GM10266 (cell line): ENCODE data around the gene LIPI.
"Not testable (repeated sequence)": the region's sequence is repeated elsewhere in the genome, so short reads cannot be mapped to it uniquely, and the experiment has no call there.

ENCODE experiments used
- DNase-seq: peaks from one replicate; pipeline ENCODE4 v3.0.0; 2012; ENCODE audit errors: extremely low spot score
- TF ChIP-seq, protein P1 (sequence below): IDR thresholded peaks from 2 replicates; pipeline ENCODE4 v1.5.1; 2012; ENCODE audit warnings: mild to moderate bottlenecking, low read depth; ENCODE audit not compliant: control insufficient read depth, insufficient read depth; ENCODE audit errors: missing control alignments

LIPI gene

DNA sequence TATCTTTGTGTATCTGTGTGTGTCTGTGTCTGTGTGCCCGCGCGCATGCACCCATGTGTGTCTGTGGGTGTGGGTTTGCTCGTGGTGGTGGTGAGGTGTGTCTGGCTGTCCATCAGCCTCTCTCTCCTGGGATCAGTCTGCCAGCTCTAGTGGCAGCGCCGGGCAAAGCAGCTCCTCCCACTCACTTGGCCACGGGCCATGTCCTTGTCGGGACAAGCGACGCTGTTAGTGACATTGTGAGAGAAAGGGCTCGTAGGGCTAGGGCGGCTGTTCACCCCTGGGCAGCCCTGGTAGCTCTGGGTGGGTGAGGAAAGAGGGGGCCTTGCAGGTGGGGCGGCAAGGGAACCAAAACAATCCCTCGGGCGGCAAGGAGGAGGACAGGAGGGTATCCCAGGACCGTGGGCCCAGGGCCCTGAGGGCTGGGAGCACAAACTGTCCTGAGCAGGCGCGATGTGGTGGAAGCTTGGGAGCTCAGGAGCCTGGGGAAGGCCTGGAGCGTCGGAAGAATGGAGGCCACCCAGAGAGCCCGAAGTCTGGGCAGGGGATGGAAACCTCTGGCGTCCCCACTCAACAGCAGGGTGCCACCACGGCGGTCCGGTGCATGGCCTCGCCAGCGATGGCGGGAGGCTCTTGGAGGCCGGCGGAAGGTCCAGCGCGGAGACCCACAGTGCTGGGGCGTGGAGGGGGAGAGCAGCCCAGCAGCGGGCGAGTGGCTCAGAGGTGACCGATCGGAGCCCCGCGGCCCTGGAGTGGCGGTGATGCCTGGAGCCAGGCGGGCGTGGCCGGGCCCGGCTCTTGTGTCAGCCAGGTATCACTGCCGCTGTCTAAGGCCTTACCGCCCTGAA is 140.5 kb downstream of the LIPI start:
- TF ChIP-seq, protein P1, sequence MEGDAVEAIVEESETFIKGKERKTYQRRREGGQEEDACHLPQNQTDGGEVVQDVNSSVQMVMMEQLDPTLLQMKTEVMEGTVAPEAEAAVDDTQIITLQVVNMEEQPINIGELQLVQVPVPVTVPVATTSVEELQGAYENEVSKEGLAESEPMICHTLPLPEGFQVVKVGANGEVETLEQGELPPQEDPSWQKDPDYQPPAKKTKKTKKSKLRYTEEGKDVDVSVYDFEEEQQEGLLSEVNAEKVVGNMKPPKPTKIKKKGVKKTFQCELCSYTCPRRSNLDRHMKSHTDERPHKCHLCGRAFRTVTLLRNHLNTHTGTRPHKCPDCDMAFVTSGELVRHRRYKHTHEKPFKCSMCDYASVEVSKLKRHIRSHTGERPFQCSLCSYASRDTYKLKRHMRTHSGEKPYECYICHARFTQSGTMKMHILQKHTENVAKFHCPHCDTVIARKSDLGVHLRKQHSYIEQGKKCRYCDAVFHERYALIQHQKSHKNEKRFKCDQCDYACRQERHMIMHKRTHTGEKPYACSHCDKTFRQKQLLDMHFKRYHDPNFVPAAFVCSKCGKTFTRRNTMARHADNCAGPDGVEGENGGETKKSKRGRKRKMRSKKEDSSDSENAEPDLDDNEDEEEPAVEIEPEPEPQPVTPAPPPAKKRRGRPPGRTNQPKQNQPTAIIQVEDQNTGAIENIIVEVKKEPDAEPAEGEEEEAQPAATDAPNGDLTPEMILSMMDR = no peak
- DNase-seq = no peak

DNA sequence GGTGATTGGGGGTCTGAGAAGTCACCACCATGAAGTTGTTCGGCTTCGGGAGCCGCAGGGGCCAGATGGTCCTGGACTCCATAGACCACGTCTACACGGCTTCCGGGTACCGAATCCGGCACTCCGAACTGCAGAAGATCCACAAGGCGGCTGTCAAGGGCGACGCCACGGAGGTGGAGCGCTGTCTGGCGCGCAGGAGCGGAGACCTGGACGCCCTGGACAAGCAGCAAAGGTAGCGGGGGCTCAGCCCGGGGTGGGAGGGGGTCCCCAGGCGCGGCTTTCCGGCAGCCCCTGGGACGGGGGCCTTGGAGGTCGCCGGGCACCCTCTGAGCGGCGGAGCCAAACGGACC is 146.5 kb downstream of the LIPI start:
- no peak for DNase-seq
- TF ChIP-seq, protein P1 = no peak

DNA sequence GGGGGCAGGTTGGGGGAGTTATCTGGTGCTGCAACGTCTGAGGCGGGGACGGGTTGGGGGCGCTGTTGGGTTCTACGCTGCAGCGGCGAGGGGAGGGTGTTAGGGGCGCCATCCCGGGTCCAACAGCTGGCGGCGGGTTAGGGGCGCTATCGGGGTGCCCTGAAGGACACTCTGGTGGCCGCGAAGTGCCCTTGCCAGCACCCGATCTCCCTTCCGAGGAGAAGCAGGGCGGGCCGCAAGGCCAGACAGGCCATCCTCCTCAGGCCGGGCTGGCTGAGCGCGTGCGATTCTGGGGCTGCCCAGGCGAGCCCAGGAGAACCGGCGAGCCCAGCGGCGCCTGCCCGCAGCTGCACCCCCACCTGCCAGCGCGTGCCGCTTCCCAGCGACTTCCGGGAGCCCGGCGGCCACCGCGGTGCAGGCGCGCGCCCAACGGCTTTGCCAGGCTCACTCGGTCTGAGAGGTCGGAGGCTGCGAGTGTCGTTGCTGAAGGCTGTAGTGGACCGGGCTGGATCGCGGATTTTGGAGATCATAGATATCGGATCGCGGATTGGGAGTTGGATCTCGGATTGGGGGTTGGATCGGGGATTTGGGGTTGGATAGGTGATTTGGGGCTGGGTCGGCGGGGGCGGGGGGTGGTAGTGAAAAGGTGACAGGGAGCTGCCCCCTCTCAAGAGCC is 147.0 kb downstream of the LIPI start:
- DNase-seq = not testable (repeated sequence)

DNA sequence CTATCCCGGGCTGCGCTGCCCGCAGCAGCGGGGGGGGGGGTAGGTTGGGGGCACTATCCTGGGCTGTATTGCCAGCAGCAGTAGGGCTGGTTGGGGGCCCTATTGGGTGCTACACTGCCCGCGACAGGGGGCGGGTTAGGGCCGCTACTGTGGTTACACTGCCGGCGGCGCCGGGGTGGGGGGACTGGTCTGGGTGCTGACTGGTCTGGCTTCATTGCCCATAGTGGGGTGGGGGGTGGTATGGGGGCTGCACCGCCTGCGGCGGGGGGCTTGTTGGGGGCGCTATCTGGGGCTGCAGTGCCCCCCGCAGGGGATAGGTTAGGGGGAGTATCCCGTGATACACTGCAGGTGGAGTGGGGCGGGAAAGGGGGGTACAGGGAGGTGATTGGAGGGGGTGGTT is 148.1 kb downstream of the LIPI start:
- DNase-seq = not testable (repeated sequence)

DNA sequence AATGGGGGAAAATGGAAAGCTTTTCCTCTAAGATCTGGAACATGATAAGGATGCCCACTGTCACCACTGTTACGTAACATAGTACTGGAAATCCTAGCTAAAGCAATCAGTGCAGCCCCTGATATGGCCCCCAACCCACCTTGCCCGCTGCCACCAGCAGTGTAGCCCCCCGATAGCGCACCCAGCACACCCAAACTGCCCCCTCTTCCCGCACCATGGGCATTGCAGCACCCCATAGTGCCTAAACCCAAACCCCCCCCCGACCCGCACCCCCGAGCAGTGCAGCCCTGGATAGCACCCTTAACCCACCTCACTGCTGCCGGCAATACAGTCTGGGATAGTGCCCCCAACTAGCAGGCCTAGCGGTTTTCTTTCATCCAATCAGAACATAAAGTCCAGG is 148.9 kb downstream of the LIPI start:
- DNase-seq = not testable (repeated sequence)

DNA sequence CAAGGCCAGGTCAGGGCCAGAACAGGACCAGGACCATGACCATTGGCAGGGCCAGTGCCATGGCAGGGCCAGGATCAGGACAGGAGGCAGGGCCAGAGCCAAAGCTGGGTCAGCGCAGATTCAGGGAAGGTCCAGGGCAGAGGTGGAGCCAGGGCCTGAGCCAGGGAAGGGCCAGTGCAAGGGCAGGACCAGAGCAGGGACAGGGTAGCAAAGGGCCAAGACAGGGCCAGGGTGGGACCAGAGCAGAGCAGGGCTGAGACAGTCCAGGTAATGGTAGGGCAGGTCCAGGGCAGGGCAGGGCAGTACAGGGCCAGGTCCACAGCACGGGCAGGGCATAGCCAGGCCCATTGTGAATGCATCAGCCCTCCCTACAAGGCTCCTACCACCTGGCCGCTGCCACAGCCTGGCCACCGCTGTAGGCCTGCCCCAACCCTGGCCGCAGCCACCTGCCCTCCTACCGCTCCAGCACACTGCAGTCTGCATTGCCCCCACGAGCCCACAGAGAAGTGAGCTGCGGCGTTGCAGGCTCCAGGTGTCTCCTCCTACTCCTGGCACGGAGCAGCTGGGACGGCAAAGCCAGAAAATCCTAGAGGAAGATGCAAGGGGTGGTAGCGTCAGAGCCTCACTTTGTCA is 151.6 kb downstream of the LIPI start:
- DNase-seq = not testable (repeated sequence)
